OCI-LY3 (cell line): Measurements from ENCODE around the gene VSNL1.

ENCODE experiments used
- EZH2phosphoT487 ChIP-seq: fragments of 200-600 bp; shearing (Covaris generic); IDR thresholded peaks from 2 replicates; pipeline ENCODE4 v1.6.1; 2018; ENCODE audit warnings: antibody characterized with exemption, mixed run types, low read depth
- TF ChIP-seq, protein P1 (sequence below): fragments of 200-600, 300-600 bp; sonication (generic); IDR thresholded peaks from 2 replicates; pipeline ENCODE4 v1.5.1; 2014; ENCODE audit warnings: antibody characterized with exemption, low read length, low read depth

GRCh38 chr2:17662723-17663122, 122.2 kb downstream of the VSNL1 start:
- TF ChIP-seq, protein P1, sequence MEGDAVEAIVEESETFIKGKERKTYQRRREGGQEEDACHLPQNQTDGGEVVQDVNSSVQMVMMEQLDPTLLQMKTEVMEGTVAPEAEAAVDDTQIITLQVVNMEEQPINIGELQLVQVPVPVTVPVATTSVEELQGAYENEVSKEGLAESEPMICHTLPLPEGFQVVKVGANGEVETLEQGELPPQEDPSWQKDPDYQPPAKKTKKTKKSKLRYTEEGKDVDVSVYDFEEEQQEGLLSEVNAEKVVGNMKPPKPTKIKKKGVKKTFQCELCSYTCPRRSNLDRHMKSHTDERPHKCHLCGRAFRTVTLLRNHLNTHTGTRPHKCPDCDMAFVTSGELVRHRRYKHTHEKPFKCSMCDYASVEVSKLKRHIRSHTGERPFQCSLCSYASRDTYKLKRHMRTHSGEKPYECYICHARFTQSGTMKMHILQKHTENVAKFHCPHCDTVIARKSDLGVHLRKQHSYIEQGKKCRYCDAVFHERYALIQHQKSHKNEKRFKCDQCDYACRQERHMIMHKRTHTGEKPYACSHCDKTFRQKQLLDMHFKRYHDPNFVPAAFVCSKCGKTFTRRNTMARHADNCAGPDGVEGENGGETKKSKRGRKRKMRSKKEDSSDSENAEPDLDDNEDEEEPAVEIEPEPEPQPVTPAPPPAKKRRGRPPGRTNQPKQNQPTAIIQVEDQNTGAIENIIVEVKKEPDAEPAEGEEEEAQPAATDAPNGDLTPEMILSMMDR, result no peak
- TF ChIP-seq EZH2phosphoT487, result no peak
